HepG2 (cell line): Measurements from ENCODE around the gene JMJD6. TPM values are rescaled to one million over a fixed set of nuclear protein-coding genes. Genes with fewer than 3 reads are reported as not detected.
A peak's percentile ranks its signal among the peaks of the same experiment; 100 is the strongest.

Experiments used
- ATAC-seq: fragments of 200-7000 bp; cut with Tn5 transposase; 3 replicates; pipeline ENCODE4 v1.9.1; 2020; ENCODE audit warnings: mild to moderate bottlenecking, moderate library complexity
- BruUV-seq: library from RNA; stranded (reverse); fragments of 400-500 nt; replicated peaks from 2 replicates; lab custom pipeline; 2021; lab: Mats Ljungman, UMichigan
- CTCF ChIA-PET: fragments of 300-600 bp; formaldehyde crosslinking; extraction: SDS; loops from one replicate; lab custom pipeline; 2021; ENCODE audit warnings: low total read pairs, inconsistent platforms, low intra/inter-chr PET ratio; lab: Yijun Ruan, JAX
- POLR2A ChIA-PET: fragments of 350-600 bp; sonication (Branson Sonifier 250); formaldehyde crosslinking; loops from one replicate; lab custom pipeline; 2020; ENCODE audit warnings: antibody characterized with exemption, inconsistent platforms; lab: Yijun Ruan, JAX
- DNase-seq: peaks from one replicate; pipeline ENCODE4 v3.0.0-alpha.2; 2015; ENCODE audit warnings: low spot score
- FAIRE-seq: peaks from 3 replicates; lab custom pipeline; 2011; peaks lifted over from hg19 to GRCh38; lab: Jason Lieb, UNC
- H2AFZ ChIP-seq: one replicate; pipeline ENCODE4 v1.6.1; 2011; ENCODE audit warnings: low read length, inconsistent platforms
- H3K27ac ChIP-seq: fragments of 300-600 bp; 3 replicates; pipeline ENCODE4 v1.8.0; 2011; ENCODE audit warnings: mixed run types, mild to moderate bottlenecking, mixed read lengths, low read length, inconsistent platforms; ENCODE audit not compliant: insufficient read depth; ENCODE audit errors: extremely low read length
- H3K27me3 ChIP-seq, 2 experiments: fragments of 200-600 bp in 1 of 2; 2 replicates in 1 of 2; 3 replicates in 1 of 2; pipeline versions ENCODE4 v1.6.0 to v1.8.0; 2011; ENCODE audit warnings: low read length in 2 of 2, mild to moderate bottlenecking in 2 of 2, moderate library complexity in 2 of 2, inconsistent platforms in 1 of 2; ENCODE audit not compliant: insufficient read depth in 2 of 2, control insufficient read depth in 1 of 2
- H3K36me3 ChIP-seq, 2 experiments: fragments of 200-600 bp in 1 of 2; replicated peaks in 1 of 2; 2 replicates in 1 of 2; 3 replicates in 1 of 2; pipeline versions ENCODE4 v1.5.1 to v1.8.0; 2011; ENCODE audit warnings: low read length in 2 of 2, inconsistent platforms in 1 of 2; ENCODE audit not compliant: insufficient read depth in 2 of 2, control insufficient read depth in 1 of 2
- H3K4me1 ChIP-seq: 2 replicates; pipeline ENCODE4 v1.5.1; 2012; ENCODE audit warnings: low read length, inconsistent platforms; ENCODE audit not compliant: insufficient read depth
- H3K4me2 ChIP-seq: 2 replicates; pipeline ENCODE4 v1.6.0; 2011; ENCODE audit warnings: low read depth, low read length, inconsistent platforms
- H3K4me3 ChIP-seq, 3 experiments: fragments of 200-600 bp in 1 of 3; sonication (generic), shearing (Covaris generic) in 1 of 3; replicated peaks in 1 of 3; 2 replicates each; pipeline ENCODE4 v1.5.1; 2011 to 2016; ENCODE audit warnings: low read length in 3 of 3, inconsistent platforms in 2 of 3, low read depth in 2 of 3, mild to moderate bottlenecking in 2 of 3, control low read depth in 1 of 3, mixed read lengths in 1 of 3; ENCODE audit not compliant: insufficient read depth in 1 of 3
- H3K79me2 ChIP-seq: one replicate; pipeline ENCODE4 v1.6.1; 2011; ENCODE audit warnings: low read length, inconsistent platforms; ENCODE audit not compliant: insufficient read depth
- H3K9ac ChIP-seq: 2 replicates; pipeline ENCODE4 v1.6.0; 2011; ENCODE audit warnings: mild to moderate bottlenecking, low read depth, low read length, inconsistent platforms; ENCODE audit not compliant: insufficient read depth
- H3K9me3 ChIP-seq: 2 replicates; pipeline ENCODE4 v1.5.1; 2012; ENCODE audit warnings: mild to moderate bottlenecking, low read length
- H4K20me1 ChIP-seq: 2 replicates; pipeline ENCODE4 v1.6.0; 2011; ENCODE audit warnings: inconsistent platforms, mild to moderate bottlenecking, low read length, moderate library complexity; ENCODE audit not compliant: insufficient read depth
- ARNT ChIP-seq: fragments of 450-650 bp; IDR thresholded peaks from 2 replicates; pipeline ENCODE4 v1.6.1; 2017
- BHLHE40 ChIP-seq: IDR thresholded peaks from 2 replicates; pipeline ENCODE4 v1.6.1; 2011; ENCODE audit warnings: low read length, improper control_type of control experiment
- E2F5 ChIP-seq: sonication (generic); formaldehyde crosslinking; conservative IDR thresholded peaks from 2 replicates; pipeline ENCODE4 v1.4.0; 2020; ENCODE audit warnings: missing genetic modification reagents
- IKZF1 ChIP-seq: fragments of 450-650 bp; IDR thresholded peaks from 2 replicates; pipeline ENCODE4 v1.7.1; 2016
- KDM1A ChIP-seq: IDR thresholded peaks from 2 replicates; pipeline ENCODE4 v1.6.1; 2016; ENCODE audit warnings: missing compliant biosample characterization
- MTERF4 ChIP-seq: sonication (generic); formaldehyde crosslinking; IDR thresholded peaks from 2 replicates; pipeline ENCODE4 v1.8.0; 2023; ENCODE audit warnings: mild to moderate bottlenecking, missing genetic modification reagents
- NFKB2 ChIP-seq: sonication (generic); formaldehyde crosslinking; IDR thresholded peaks from 2 replicates; pipeline ENCODE4 v1.4.0; 2020; ENCODE audit warnings: missing genetic modification reagents, borderline replicate concordance
- PHF20 ChIP-seq: sonication (generic); formaldehyde crosslinking; IDR thresholded peaks from 2 replicates; pipeline ENCODE4 v1.5.0; 2020; ENCODE audit warnings: mild to moderate bottlenecking, missing genetic modification reagents
- PREB ChIP-seq: sonication (generic); formaldehyde crosslinking; IDR thresholded peaks from 2 replicates; pipeline ENCODE4 v1.4.0; 2020; ENCODE audit warnings: missing genetic modification reagents
- RXRA ChIP-seq: sonication (generic); formaldehyde crosslinking; IDR thresholded peaks from 2 replicates; pipeline ENCODE4 v1.5.1; 2020; ENCODE audit warnings: missing genetic modification reagents
- SNRNP70 ChIP-seq: fragments of 200-400 bp; formaldehyde crosslinking; IDR thresholded peaks from 2 replicates; pipeline ENCODE4 v1.6.1; 2017; ENCODE audit warnings: mild to moderate bottlenecking, low read depth, low read length, moderate library complexity
- TEAD2 ChIP-seq: sonication (generic); formaldehyde crosslinking; IDR thresholded peaks from 2 replicates; pipeline ENCODE4 v1.9.0; 2021; ENCODE audit warnings: missing genetic modification reagents
- ZFP36L1 ChIP-seq: sonication (generic); formaldehyde crosslinking; IDR thresholded peaks from 2 replicates; pipeline ENCODE4 v1.8.0; 2022; ENCODE audit warnings: mild to moderate bottlenecking, missing genetic modification reagents, moderate library complexity
- ZNF24 ChIP-seq: fragments of 450-650 bp; IDR thresholded peaks from 2 replicates; pipeline ENCODE4 v1.6.1; 2017; ENCODE audit warnings: antibody characterized with exemption, mild to moderate bottlenecking
- ZNF253 ChIP-seq: sonication (generic); formaldehyde crosslinking; IDR thresholded peaks from 2 replicates; pipeline ENCODE4 v1.8.0; 2022; ENCODE audit warnings: mild to moderate bottlenecking, missing genetic modification reagents, borderline replicate concordance
- ZNF619 ChIP-seq: sonication (generic); formaldehyde crosslinking; IDR thresholded peaks from 2 replicates; pipeline ENCODE4 v1.4.0; 2020; ENCODE audit warnings: mild to moderate bottlenecking, missing genetic modification reagents
- ZNF629 ChIP-seq: sonication (generic); formaldehyde crosslinking; conservative IDR thresholded peaks from 2 replicates; pipeline ENCODE4 v1.5.0; 2020; ENCODE audit warnings: missing genetic modification reagents
- WGBS: methylation state at CpG from one replicate; pipeline ENCODE4 v1.1.6; 2017; ENCODE audit warnings: low lambda C conversion rate; 5-methylcytosine and 5-hydroxymethylcytosine counted together
- in situ Hi-C: cut with HindIII; loops from 2 replicates; pipeline ENCODE4 v1.10.0; 2017; ENCODE audit warnings: low pct_unique_long_range_greater_than_20kb; ENCODE audit not compliant: extremely low pct_ligation_motif_present
- intact Hi-C: fragments of 100-400 bp; cut with micrococcal nuclease; formaldehyde crosslinking; loops from one replicate; pipeline ENCODE4 v1.10.0; 2022; ENCODE audit not compliant: unreplicated experiment
- polyA plus RNA-seq, 8 experiments: library from polyadenylated mRNA; depleted of rRNA in 3 of 8; stranded (reverse) in 7 of 8; unstranded in 1 of 8; fragments of >200 nt; fragmentation: Illumina TruSeq in 4 of 8; extraction: Trizol in 4 of 8; gene quantifications; 2 replicates each; pipeline versions ENCODE4 v1.2.1 to v1.2.3, GENCODE V29; 2011 to 2016; ENCODE audit warnings: low read depth in 4 of 8, missing spikeins in 1 of 8, mixed read lengths in 1 of 8; ENCODE audit not compliant: insufficient read depth in 1 of 8
- total RNA-seq, 5 experiments: library from RNA; depleted of rRNA; stranded (reverse); fragments of >200 nt; fragmentation: Illumina TruSeq; extraction: Trizol; gene quantifications; 2 replicates each; pipeline ENCODE4 v1.2.3, GENCODE V29; 2016; ENCODE audit warnings: low read depth in 1 of 5

JMJD6 gene
- total and polyA plus RNA-seq, 2 of the 13 experiments (the other 11 are each of a cell fraction or from before 2014, with no cell fraction given), result 33.6 to 41.0 TPM

DNA sequence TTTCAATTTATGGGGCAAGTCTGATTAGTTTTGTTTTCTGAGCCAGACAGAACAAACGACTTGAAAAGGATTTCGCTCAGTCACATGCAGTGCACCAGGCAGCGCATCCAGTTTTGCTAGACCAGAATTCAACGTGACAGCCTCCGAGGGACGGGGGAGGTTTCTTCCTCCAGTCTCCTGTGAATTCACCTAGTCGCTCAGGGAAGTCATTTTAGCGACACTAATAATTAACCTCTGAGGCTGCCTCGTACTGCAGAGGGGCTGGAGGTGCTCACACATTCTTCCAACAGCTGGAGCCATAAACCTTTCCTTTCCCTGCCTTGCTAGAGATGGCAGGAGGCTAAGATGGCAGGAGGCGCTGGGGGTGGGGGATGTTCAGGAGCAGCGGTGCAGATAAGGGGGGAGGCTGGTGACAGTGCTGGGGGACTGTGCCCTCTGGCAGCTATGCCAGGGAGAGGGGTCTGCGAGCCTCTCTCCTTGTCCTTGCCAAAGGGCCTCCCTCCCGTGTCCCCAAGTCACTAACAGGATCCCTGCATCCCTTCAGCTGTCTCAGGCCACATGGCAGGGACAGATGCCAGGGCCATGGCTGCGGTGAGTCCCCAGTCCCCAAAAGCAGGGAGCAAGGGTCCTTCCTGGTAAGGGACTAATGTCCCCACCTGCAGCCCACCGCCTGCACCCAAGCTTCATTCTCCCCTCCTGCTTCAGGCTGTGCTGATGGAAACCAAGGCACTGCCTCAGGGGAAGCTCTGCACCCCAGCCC, 39.7 kb downstream of the JMJD6 start:
- ATAC-seq, result no peak
- no peak for TF ChIP-seq ZNF629 (CRISPR knock-in tag)
- TF ChIP-seq PHF20, result 0 out of 2 replicates have a peak, but pooled peaks have one; percentile 18
- peak; percentile 16; the same call in 1 of the 2 replicates for TF ChIP-seq NFKB2 (CRISPR knock-in tag)
- TF ChIP-seq RXRA (CRISPR knock-in tag), result peak; percentile 9; the same call in 1 of the 2 replicates
- TF ChIP-seq ZNF619 (CRISPR knock-in tag), result no peak
- Histone ChIP-seq H3K27ac (no peak overlapping the region), H3K27me3 (no peaks in the 10 kb centered on the region), H4K20me1 (no peaks in the 10 kb centered on the region), H3K79me2 (no peaks in the 10 kb centered on the region), H3K9ac (no peak overlapping the region), H3K4me1 (peaks cover 54% of the 10 kb centered on the region), H3K9me3 (no peaks in the 10 kb centered on the region), H3K4me3 (no peak overlapping the region), H2AFZ (no peak overlapping the region), H3K36me3 (peaks cover 7 to 12% of the 10 kb centered on the region in 2 experiments; a peak in 4 of 5 replicates), H3K4me2 (no peak overlapping the region)
- ChIA-PET POLR2A (interaction anchor here (2.7 kb wide), 1 partner anchor 15 kb away, joined by 15 read pairs; no protein-coding TSS in a partner anchor), CTCF (no interaction called here)
- no TSS peak for BruUV-seq
- WGBS, result 93% methylated on average over 14 of the region's 15 CpGs
- no peak for DNase-seq
- intact Hi-C loops (no loop called here), in situ Hi-C loops (no loop called here)
- FAIRE-seq, result no peak

DNA sequence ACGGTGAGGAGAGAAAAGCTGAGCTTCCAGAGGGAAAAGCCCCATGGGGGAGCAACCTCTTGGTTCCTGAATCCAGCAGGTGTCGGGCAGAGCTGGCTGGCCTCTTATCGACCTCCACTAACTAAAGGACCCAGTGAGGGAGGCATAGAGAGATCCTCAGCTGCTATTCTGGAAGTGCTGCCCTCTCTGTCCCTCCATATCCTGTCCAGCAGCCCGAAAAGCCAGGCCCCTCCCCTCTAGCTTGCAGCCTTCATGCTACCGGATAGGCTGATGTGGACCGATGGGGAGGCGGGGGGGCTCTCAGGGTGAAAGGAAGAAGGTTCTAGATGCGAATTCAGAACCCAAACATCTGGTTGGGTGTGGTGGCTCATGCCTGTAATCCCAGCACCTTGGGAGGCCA, 40.6 kb downstream of the JMJD6 start:
- ATAC-seq (no peak), DNase-seq (no peak), FAIRE-seq (no peak)
- H3K4me2 ChIP-seq, result no peak overlapping the region
- H3K4me1 ChIP-seq, result peaks cover 45% of the 10 kb centered on the region
- H3K9ac ChIP-seq, result no peak overlapping the region
- H3K27ac ChIP-seq, result no peak overlapping the region
- in situ Hi-C loops (no loop called here), intact Hi-C loops (no loop called here)
- POLR2A ChIA-PET, result interaction anchor here (0.9 kb wide), 1 partner anchor 14 kb away, joined by 4 read pairs; no protein-coding TSS in a partner anchor
- H3K4me3 ChIP-seq, result no peak overlapping the region
- H3K79me2 ChIP-seq, result no peaks in the 10 kb centered on the region
- WGBS, result 96% methylated on average over 8 of the region's 8 CpGs
- CTCF ChIA-PET, result no interaction called here
- H2AFZ ChIP-seq, result no peak overlapping the region
- no peaks in the 10 kb centered on the region for H4K20me1 ChIP-seq
- H3K27me3 ChIP-seq, result no peaks in the 10 kb centered on the region
- peaks cover 7 to 15% of the 10 kb centered on the region in 2 experiments; a peak in 4 of 5 replicates for H3K36me3 ChIP-seq
- no peaks in the 10 kb centered on the region for H3K9me3 ChIP-seq
- no TSS peak for BruUV-seq
- TF ChIP-seq KDM1A (CRISPR knock-in tag) (no peak), E2F5 (CRISPR knock-in tag) (no peak), IKZF1 (no peak), SNRNP70 (no peak), ZNF253 (CRISPR knock-in tag) (no peak), ARNT (no peak), ZFP36L1 (CRISPR knock-in tag) (no peak), ZNF24 (no peak), PREB (no peak), BHLHE40 (no peak), MTERF4 (CRISPR knock-in tag) (no peak), TEAD2 (no peak)
